Activated CD4-positive, alpha-beta T cell treated with anti-CD3 and anti-CD28 coated beads, Interleukin-2, amount 50 U/mL, for 48 hours (primary cell): Measurements from ENCODE around the gene TMEM176B.
A peak's percentile ranks its signal among the peaks of the same experiment; 100 is the strongest.
"Not testable (repeated sequence)": the region's sequence is repeated elsewhere in the genome, so short reads cannot be mapped to it uniquely, and the experiment has no call there.

Source experiments
- DNase-seq, 2 experiments: peaks; one replicate each; pipeline ENCODE4 v3.0.0-alpha.2; 2020

Gene TMEM176B

GRCh38 chr7:150820578-150821198, 20.5 kb upstream of the TMEM176B start:
- DNase-seq: no peak

DNA sequence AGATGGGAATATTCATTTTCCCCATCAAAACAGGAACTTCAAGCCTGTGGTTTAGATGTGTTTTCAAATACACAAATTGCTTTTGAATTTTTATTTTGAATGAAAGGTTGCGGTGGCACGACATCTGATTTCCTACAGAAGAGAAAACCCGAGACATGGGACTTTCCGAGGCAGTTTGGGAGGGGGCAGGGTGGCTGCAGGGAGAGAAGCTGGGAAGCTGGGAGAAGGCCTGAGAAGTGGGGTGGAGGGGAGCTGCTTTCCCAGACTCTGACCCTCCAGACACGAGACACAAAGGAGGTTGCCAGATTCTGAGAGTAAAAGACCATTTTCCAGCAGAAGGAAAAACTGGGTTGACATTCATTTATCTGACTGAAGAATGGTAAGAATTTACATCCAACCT, 20.0 kb upstream of the TMEM176B start:
- no peak for DNase-seq

GRCh38 chr7:150818971-150819370, 18.8 kb upstream of the TMEM176B start:
- DNase-seq: no peak

- no peak for DNase-seq
These were observed 14.3 kb upstream of the TMEM176B start for GRCh38 chr7:150814328-150815001.

DNA sequence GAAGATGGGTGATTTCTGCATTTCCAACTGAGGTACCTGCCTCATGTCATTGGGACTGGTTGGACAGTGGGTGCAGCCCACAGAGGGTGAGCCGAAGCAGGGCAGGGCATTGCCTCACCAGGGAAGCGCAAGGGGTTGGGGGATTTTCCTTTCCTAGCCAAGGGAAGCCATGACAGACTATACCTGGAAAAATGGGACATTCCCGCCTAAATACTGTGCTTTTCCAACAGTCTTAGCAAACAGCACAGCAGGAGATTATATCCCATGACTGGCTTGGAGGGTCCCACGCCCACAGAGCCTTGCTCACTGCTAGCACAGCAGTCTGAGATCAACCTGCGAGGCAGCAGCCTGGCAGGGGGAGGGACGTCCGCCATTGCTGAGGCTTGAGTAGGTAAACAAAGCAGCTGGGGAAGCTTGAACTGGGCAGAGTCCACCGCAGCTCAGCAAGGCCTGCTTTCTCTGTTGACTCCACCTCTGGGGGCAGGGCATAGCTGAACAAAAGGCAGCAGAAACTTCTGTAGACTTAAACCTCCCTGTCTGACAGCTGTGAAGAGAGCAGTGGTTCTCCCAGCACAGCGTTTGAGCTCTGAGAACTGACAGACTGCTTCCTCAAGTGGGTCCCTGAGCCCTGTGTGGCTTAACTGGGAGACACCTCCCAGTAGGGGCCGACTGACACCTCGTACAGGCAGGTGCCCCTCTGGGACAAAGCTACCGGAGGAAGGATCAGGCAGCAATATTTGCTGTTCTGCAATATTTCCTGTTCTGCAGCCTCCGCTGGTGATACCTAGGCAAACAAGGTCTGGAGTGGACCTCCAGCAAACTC, 7.7 kb upstream of the TMEM176B start:
- not testable (repeated sequence) for DNase-seq

- no peak for DNase-seq
These were observed 6.7 kb upstream of the TMEM176B start for GRCh38 chr7:150806863-150807262.

- no peak for DNase-seq
These were observed 6.3 kb upstream of the TMEM176B start for GRCh38 chr7:150806454-150806853.

DNA sequence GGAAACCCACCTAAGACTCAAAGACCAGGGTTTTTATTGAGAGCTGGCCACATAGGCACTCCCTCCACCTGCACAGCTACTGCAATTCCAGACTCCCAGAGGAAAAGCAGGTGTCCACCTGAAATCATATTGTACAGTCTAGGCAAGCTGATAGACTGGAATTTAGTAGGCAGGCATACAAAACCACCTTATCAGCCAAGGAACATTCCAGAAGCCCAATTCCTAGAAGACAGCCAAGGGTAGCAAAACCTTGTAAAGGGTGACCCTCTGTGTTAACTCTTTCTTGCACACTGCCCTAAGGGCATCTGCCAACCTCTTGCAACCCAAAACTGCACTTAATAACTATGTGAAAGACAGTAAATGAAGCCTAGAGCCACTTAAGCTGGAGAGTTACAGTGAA, 5.7 kb upstream of the TMEM176B start:
- DNase-seq: no peak

DNA sequence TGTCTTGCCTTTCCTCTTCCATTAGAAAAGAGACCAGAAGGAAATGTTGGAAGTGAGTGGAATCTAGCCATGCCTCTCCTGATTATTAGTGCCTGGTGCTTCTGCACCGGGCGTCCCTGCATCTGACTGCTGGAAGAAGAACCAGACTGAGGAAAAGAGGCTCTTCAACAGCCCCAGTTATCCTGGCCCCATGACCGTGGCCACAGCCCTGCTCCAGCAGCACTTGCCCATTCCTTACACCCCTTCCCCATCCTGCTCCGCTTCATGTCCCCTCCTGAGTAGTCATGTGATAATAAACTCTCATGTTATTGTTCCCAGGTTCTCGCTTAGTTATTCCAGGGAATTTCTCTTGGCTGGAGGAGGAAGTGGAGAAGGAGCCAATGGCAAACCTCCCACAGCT, 4.6 kb upstream of the TMEM176B start:
- no peak for DNase-seq

DNA sequence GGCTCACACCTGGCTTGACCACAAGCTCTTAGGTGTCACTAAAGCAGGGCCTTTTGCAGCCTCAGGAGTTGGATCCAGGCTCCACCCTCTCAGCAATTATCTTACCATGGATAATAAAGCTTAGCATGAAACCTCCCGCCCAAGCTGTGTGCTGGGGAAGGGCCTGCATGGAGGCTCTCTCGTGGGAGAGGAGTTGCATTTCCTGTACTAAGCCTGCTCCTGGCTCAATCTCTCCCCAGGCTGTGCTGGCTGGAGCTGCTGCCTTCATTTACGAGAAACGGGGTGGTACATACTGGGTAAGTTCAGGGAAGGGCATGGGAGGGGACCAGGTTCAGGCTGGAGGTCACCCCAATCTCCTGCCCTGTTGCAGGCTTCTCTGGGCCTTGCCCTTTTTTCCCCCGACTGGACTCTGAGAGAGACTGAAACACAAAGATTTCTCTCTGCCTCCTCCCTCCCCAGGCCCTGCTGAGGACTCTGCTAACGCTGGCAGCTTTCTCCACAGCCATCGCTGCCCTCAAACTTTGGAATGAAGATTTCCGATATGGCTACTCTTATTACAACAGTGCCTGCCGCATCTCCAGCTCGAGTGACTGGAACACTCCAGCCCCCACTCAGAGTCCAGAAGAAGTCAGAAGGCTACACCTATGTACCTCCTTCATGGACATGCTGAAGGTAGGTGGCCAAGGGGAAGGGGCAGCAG, 3.1 kb upstream of the TMEM176B start:
- DNase-seq: no peak

GRCh38 chr7:150801946-150802771, 2.0 kb upstream of the TMEM176B start:
- no peak for DNase-seq

GRCh38 chr7:150801242-150801945, 1.2 kb upstream of the TMEM176B start:
- DNase-seq: no peak

DNA sequence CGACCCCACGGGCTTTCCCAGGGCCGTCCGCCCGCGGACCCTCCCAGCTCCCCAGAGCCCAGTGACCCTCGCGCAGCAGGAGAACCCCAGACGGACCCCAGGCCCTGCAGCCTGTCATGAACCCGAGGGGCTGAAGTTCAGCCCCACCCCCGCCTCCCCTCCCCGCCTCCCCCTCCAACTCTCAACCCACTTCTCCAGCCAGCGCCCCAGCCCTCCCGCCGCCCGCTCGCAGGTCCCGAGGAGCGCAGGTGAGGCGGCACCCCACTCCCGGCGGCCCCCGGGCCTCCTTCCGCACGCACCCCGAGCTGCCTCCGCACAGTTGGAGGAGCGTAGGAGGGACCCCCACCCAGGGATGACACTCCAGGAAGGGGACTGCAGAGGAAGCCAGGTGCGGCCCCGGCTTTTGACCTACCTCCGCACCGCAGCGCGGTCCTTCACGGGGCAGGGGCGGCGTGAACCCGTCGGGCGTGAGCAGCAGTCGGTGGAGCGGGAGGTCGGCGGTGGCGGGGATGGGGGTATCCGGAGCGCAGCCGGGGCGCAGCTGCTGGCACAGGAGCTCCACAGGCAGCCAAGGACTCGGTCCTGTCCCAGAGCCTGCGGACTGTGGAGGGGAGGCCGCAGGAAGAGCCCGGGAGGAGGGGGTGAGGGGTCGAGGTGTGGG, 547 bp upstream of the TMEM176B start, which contains the start of gene TMEM176A:
Gene TMEM176A, plus strand, starts transcription at position 189 of the 661 bp plus-strand sequence. CDS start 782 bp downstream, outside the sequence.
- peak; percentile 11 to 13 for DNase-seq

GRCh38 chr7:150799156-150799555, 1.0 kb downstream of the TMEM176B start:
- no peak for DNase-seq

- no peak for DNase-seq
These were observed 2.5 kb downstream of the TMEM176B start for GRCh38 chr7:150797661-150798060.

- DNase-seq: no peak
These were observed 6.5 kb downstream of the TMEM176B start for GRCh38 chr7:150793569-150794238.

DNA sequence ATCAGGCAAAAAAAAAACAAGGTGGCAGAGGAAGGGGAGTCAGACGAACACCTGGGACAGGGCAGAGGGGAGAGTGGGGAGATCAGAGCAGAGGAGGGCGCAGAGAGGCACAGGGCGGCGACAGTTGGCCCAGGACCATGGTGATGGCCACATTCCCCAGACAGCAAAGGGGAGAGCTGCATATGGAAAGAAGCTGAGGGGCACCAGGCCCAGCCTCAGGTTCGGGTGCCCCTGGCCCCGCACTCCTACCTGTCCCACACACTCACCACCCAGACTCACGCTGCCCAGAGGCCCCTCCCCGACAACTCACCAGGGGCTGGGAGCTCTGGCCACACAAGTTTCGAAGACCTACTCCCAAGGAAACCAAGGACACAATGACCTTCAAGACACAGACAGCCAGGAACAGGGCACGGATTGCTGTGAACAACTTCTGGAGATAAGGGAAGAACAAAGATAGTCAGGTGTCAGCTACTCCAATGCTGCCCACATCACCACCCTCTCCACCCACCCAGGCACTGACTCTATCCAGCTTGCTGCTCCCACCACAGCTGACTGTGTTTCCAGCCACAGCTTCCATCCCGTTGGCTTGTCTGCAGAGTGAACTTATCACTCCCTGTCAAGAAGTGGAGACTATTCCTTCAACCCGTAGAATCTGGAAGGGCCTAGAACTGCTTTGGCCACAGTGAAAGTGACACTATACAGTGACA, 8.3 kb downstream of the TMEM176B start:
- no peak for DNase-seq

- no peak for DNase-seq
These were observed 8.9 kb downstream of the TMEM176B start for GRCh38 chr7:150791304-150791703.

- no peak for DNase-seq
These were observed 9.6 kb downstream of the TMEM176B start for GRCh38 chr7:150790416-150791075.
